HG02798 (cell line): ENCODE data around the gene PRR14.
A peak's percentile ranks its signal among the peaks of the same experiment; 100 is the strongest.
"Not testable (repeated sequence)": the region's sequence is repeated elsewhere in the genome, so short reads cannot be mapped to it uniquely, and the experiment has no call there.

Source experiments
- ATAC-seq: cut with Tn5 transposase; IDR thresholded peaks from one replicate; pipeline ENCODE4 v1.9.1; 2021; ENCODE audit warnings: mild to moderate bottlenecking; ENCODE audit not compliant: unreplicated experiment, poor library complexity

The PRR14 gene

DNA sequence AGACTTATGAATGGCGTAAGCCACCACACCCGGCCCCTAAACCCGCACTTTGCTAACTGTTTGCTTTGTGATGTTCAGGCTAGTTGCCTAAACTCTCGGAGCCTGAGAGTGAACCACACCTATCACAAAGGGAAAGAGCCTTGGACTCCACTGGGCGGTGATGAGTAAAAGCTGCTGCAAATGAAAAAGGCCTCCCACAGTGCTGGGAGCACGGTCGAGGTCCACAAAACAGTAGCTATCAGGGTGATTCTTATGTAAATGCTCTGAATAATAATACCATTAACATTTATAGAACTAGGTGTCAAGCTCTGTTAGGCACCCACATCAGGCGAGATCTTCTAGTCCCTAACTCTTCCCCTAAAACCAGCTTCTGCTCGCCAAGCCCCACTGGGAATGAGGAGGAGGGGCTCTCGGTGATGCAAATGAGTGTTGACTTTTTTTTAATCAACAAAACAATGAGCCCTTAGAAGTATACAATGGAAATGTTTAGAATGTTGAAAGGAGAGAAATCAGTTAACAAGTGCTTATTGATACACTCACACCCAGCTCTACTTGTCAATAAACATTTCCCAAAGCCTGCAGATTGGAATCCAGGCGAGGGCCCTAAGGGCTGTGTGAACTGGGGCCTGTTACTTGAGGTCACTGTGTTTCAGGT is 27.3 kb downstream of the PRR14 start:
- ATAC-seq, result no peak

DNA sequence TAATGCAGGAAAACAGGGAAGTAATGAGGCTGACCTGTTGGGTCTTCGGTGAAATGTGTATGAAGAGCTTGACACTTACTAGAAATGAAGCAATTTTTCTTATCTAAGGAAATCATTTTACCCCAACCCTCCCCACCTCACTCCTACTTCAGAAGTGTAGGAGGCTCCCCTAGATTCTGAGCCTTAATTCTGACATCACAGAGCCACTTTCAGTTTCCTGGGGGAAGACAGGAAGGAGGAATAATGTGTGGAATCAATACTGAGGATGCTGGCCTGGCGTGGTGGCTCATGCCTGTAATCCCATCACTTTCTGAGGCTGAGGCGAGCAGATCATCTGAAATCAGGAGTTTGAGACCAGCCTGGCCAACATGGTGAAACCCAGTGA is 27.8 kb downstream of the PRR14 start:
- ATAC-seq, result no peak

DNA sequence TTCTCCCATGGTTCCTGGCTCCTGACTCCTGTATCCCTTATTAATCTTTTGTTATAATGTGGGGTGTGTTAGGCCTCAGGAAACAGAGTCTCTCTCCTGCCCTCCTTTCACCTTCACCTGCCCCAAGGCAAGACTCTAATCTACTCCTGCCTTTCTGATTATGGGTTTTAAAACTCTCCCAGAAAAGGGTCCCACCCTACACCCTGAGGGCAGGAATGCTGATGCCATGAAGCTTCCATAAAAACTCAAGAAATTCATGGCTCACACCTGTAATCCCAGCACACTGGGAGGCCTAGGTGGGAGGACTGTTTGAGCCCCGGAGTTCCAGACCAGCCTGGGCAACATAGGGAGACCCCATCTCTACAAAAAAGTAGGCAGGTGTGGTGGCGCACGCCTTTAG is 29.6 kb downstream of the PRR14 start:
- ATAC-seq, result no peak

DNA sequence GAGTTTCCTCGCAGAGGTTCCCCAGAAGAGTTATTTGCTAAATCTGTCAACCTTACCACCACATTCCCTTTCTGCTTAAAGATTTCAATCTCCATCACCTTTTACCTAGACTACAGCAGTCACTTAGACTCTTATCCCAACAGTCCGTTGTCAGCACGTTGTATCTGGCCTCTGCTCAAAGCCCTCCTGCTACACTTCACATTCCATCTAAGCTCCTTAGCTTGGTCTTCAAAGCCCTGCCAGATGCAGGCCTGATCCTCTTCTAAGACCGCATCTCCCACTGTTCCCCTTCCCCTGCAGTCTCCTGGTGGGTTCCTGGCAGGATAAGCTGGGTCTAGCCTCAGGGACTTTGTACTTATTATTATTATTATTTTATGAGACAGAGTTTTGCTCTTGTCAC is 37.9 kb downstream of the PRR14 start:
- no peak for ATAC-seq

DNA sequence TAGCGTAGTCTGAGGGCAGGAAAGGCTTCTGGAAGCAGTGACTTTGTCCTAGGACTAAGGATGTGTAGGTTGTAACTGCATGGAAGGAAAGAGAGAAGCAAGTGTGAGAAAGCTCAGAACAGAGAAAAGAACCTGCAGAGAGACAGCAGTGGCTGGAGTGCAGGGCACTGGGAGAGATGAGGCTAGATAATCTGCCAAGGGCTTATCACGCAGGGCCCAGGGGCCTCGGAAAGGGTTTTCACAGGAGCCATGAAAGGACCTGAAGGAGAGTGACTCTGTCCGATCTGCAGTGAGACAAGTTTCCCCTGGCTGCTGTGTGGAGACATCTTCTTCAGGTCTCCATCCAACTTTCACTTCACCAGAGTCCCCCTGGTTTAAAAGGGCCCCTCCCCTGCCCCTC is 41.1 kb downstream of the PRR14 start:
- no peak for ATAC-seq

- no peak for ATAC-seq
Observed at GRCh38 chr16:30692396-30693064, 41.8 kb downstream of the PRR14 start.

DNA sequence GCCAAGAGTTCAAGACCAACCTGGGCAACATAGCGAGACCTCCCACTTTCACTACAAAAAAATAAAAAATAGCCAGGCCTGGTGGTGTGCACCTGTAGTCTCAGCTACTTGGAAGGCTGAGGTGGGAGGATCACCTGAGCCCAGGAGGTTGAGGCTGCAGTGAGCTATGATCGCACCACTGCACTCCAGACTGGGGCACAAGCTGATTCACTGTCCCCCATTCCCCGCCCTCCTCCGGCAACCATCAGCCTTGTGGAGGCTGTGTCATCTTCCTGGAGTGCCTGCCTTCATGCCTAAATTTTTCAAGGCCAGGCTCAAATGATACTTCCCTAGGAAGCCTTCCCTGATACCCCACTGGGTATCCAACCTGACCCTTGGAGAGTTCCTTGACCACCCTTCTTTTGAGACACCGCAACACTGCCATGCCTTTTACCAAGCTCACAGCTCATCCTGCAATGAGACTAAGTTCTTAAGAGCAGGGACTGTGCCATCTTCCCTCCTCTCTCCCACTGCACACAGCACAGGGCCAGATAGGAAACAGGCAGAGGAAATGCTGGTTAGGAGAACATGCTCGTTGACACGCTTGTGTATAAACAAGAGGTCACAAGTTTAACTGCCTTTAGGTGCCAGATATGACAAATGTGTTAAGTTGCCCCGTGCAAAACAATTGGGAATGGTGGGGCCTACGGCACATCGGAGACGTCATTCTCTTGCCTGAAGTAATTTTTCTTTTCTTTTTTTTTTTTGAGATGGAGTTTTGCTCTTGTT is 44.4 kb downstream of the PRR14 start:
- no peak for ATAC-seq

DNA sequence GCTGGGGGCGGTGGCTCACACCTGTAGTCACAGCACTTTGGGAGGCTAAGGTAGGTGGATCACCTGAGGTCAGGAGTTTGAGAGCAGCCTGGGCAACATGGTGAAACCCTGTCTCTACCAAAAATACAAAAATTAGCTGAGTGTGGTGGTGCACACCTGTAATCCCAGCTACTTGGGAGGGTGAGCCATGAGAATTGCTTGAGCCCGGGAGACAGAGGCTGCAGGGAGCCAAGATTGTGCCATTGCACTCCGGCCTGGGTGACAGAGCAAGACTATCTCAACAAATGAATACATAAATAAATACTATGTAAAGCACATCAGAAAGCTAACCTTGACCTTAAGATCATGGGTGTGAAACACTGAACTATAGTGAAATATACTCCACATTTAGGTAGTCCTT is 45.9 kb downstream of the PRR14 start:
- not testable (repeated sequence) for ATAC-seq

DNA sequence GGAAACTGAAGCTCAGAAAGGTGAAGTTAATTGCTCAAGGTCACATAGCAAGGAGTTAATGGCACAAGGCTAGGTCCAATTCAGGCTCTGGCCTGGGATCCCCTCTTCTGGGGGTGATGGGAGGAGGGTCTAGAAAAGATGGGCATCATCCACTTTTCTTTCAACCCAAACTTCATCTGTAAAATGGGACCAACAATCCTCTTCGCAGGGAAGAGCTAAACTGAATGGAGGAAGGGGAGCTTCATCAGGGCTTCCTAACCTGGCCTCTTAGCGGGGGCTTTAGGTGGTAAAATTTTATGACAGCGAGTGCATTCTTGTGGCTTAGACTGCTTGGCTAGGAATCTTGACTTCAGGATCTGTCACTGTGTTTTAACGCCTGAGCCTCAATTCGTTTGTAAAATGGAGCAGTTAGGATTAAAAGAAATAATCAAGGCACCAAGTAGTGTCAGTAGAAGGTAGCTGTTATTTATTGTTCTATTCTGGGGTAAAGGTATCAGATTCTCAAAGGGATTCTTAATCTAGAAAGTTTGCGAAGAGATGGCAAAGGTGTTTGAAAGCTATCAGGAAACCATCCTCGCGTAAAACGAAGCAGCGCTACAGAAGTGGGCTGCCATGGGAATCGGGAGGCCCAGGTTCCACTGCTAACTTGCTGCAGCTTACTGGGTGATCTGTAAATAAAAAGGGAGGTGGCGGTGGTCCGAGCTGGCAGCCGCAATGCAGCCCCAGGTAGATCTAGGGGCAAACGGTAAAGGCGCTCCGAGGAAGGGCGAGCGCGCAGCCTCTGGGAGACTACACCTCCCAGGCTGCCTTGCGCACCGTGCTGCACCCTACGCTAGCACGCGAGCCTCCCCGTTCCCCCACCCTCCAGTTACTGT is 46.7 kb downstream of the PRR14 start:
- no peak for ATAC-seq

- peak; percentile 88 for ATAC-seq
Observed at GRCh38 chr16:30698139-30698815, 47.5 kb downstream of the PRR14 start.

DNA sequence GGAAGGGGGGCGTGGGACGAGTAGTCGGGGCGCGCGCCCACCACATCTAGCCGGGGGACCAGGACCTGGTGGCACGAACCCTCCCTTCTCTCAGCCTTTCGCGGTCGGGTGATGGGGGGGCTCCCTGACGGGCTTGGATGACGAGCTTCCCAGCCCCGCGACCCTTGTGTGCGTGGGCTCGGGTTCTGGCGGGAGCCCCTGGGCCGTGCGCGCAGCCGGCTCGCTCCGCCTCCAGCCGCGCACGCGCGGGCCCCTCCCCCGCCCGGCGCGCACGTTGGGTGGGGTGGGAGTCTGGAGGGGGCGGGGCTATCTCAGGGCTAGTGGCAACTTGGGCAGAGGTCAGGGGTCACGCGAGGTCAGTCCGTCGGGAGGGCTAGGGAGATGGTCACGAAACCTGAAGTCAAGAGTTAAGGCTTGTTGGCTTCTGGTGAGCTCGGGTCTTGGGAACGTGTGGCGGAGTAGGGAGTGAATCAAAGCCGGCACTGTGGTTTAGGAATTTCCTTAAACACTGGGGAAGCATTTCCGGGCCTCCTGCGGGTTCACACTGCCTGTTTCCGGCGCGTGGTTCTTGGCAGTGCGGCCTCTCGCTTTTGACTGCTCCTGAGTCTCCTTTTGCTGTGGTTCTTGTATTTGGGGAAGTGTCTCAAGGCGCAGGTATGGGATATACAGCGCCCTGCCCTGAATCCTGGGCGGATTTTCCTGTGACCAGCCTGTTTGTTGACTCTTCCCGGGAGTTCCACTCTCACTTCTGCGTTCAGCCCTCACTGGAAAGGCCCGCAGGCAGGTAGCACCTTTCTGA is 48.3 kb downstream of the PRR14 start, which contains the start of gene SRCAP:
Gene SRCAP, plus strand, starts transcription at position 356 of the 799 bp plus-strand sequence. CDS start 1,654 bp downstream, outside the sequence.
- ATAC-seq, result peak; percentile 32

GRCh38 chr16:30699615-30700099 is 48.9 kb downstream of the PRR14 start:
- ATAC-seq, result no peak

DNA sequence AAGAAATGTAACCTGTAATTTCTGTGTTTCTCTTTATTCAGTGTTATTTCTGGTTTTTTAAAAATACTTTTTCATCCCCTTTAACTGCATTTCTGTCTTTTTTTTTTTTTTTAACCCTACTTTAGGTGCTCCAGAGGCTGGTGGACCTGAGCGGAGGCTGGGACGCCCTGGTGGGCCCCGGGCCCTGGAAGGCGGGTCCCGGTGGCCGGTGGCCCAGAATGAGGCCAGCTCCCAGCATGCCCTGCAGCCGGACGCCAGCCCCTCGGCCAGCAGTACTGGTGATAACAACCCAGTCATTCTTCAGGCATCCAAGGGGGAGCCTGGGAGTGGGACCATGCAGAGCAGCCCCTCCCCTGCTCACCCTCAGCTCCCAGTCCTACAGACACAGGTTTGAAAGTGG is 49.7 kb downstream of the PRR14 start:
- ATAC-seq, result no peak

GRCh38 chr16:30700971-30701370 is 50.2 kb downstream of the PRR14 start:
- no peak for ATAC-seq

DNA sequence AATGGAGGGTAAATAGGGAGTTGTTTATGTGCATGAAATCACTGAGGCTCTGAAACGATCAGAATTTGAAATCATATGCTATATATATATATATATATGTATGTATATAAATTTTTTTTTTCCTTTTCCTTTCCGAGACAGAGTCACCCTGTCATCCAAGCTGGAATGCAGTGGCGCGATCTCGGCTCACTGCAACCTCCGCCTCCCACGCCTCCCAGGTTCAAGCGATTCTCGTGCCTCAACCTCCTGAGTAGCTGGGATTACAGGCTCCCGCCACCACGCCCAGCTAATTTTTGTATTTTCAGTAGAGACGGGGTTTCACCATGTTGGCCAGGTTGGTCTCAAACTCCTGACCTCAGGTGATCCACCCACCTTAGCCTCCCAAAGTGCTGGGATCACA is 52.3 kb downstream of the PRR14 start:
- not testable (repeated sequence) for ATAC-seq

- no peak for ATAC-seq
Observed at GRCh38 chr16:30703971-30704370, 53.2 kb downstream of the PRR14 start.
